Measurements from ENCODE around the gene GRIP1.
A peak's percentile ranks its signal among the peaks of the same experiment; 100 is the strongest.

DNA sequence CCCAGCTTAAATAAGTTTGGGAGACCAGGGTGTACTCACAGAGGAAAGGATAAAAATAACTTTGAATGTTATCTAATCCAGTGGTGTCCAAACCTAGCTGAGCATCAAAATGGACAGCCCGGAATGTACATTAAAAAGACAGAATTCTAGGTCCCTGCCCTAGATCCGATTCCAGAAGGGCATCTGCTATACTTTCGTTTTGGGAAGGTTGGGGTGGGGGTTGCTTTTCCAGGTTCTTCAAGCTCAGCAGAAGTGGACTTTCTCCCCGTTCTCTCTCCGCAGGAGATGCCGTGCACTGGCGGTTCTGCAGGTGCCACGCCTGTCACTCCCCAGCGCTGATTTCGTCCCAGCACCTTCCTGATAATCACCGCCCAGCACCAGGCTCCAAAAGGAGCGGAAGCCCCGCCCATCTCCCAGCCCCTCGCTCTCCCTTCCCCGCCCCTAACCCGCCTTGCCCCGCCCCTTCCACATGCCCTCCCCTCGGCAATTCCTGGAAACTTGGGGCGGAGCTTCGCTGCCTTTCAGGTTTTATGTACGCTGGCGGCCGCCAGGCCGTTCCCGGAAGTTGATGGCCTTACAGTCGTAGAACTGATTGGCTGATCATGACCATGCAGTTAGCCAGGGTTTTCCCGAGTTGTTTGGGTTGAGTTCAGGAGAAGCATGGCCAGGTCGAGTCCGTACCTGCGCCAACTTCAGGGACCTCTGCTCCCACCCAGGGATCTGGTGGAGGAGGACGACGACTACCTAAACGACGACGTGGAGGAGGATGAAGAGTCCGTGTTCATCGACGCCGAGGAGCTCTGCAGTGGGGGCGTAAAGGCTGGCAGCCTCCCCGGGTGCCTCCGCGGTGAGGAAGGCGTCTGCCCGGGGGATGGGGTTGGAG is 376.7 kb downstream of the GRIP1 start, which contains the start of gene HELB:
- TF ChIP-seq POLR2A (IDR thresholded peaks at IDR 0.05): peak in 1 of 2 donors; percentile 47
- TF ChIP-seq, protein P1, sequence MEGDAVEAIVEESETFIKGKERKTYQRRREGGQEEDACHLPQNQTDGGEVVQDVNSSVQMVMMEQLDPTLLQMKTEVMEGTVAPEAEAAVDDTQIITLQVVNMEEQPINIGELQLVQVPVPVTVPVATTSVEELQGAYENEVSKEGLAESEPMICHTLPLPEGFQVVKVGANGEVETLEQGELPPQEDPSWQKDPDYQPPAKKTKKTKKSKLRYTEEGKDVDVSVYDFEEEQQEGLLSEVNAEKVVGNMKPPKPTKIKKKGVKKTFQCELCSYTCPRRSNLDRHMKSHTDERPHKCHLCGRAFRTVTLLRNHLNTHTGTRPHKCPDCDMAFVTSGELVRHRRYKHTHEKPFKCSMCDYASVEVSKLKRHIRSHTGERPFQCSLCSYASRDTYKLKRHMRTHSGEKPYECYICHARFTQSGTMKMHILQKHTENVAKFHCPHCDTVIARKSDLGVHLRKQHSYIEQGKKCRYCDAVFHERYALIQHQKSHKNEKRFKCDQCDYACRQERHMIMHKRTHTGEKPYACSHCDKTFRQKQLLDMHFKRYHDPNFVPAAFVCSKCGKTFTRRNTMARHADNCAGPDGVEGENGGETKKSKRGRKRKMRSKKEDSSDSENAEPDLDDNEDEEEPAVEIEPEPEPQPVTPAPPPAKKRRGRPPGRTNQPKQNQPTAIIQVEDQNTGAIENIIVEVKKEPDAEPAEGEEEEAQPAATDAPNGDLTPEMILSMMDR (IDR thresholded peaks at IDR 0.05 in 4 of 5, conservative IDR thresholded peaks at IDR 0.05 in 1 of 5): no peak
